Measurements from ENCODE around the gene SLC17A8.
"Not testable (repeated sequence)": the region's sequence is repeated elsewhere in the genome, so short reads cannot be mapped to it uniquely, and the experiment has no call there.

Gene SLC17A8

DNA sequence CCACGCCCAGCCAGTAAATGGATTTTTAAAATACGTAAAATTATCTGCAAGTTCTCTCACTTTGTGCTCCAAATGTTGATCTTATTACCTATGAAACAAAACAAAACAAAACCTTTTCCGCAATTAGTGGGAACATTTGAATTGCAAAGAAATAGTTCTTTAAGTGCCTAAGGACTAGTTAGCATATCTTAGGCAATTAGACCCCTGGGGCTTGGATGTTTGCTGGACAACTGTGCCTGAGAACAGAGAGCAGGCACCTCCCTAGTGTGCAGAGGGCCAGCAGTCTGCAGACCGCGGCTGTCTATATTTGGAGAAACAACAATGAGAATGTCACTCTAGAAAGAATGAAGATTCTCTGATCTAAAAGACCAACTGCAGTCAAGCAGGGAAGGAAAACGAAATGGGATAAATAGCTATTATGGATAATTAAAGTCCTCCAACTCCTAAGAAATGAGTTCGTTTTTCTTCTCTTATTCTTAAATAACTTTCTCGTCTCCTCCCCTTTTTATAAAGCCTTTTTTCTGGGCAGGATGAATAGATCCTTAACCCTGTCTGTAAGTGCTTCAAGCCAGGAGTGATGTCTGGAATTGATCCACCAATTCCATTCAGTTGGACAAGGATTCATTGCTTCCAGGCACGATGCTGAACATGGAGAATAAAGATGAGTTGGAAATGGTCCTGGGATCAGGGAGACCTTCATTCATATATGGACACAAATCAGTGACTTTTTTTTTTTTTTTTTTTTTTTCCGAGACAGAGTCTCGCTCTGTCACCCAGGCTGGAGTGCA is 16.2 kb downstream of the SLC17A8 start:
- no peak for DNase-seq

- no peak for DNase-seq
Observed at GRCh38 chr12:100375038-100375735, 18.3 kb downstream of the SLC17A8 start.

DNA sequence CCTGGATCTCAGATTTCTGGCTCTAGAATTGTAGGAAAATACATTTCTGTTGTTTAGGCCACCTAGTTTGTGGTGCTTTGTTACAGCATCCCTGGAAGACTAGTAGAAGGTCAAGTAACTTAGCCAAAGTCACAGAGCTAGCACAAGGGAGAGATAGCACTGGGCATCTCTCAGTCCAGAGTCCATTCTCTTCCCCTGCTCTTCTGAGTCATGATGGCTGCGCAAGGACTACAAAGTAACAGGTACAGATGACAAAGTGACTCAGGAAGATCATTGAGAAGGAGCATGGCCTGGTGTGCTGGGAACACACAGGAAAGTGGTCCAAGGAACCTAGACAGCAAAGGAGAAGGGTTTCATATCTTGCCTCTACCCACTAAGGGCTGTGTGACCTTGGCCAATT is 19.3 kb downstream of the SLC17A8 start:
- DNase-seq, result no peak

GRCh38 chr12:100381379-100381778 is 24.5 kb downstream of the SLC17A8 start:
- DNase-seq, result no peak

DNA sequence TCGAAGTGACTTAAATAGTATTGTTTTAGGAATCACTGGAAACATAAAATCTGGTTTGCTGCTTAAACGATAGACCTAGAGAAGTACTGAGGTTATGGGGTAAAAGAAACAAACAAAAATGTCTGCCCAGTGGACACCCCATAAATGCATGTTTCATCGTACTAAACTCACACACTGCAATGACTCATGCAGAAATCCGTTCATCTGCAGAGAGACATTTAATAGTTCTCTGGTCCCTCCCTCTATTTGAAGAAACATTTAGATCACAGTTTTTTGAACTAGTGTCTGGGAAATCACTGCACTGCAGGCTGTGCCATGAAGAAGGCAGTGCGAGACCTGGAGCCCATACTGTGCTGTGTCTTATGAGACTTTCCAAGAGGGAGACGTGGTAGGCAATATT is 25.5 kb downstream of the SLC17A8 start:
- DNase-seq, result no peak

DNA sequence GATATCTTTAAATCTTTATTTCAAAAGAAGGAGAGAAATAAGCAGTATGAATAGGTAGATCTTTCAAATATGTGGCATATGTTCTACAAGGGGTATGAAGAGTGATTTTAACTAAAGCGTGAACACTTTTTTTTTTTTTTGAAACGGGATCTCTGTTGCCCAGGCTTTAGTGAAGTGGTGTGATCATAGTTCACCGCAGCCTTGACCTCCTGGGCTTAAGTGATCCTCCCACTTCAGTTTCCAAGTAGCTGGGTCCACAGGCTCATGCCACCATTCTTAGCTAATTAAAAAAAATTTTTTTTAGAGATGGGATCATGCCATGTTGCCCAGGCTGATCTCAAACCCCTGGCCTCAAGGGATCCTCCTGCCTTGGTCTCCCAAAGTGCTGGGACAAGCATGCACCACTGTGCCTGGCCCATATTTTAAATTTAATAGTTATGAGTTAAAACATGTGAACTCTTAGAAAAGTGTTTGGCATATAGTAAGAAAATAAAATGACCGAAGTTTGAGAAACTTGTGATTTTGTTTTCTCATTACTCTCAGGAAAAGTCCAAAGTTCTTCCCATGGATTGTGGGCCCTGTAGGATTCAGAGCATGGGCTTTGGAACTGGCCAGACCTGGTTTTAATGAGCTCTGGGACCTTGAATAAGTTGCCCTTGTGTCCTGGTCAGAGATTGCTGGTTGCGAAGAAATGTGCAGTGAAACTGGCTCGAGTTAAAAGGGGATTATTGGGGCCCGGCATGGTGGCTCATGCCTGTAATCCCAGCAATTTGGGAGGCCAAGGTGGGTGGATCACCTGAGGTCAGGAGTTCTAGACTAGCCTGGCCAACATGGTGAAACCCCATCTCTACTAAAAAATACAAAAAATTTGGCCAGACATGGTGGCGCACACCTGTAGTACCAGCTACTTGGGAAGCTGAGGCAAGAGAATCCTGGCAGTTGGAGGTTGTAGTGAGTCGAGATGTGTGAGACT is 27.0 kb downstream of the SLC17A8 start:
- DNase-seq, result no peak

GRCh38 chr12:100384559-100384935 is 27.7 kb downstream of the SLC17A8 start:
- no peak for DNase-seq

DNA sequence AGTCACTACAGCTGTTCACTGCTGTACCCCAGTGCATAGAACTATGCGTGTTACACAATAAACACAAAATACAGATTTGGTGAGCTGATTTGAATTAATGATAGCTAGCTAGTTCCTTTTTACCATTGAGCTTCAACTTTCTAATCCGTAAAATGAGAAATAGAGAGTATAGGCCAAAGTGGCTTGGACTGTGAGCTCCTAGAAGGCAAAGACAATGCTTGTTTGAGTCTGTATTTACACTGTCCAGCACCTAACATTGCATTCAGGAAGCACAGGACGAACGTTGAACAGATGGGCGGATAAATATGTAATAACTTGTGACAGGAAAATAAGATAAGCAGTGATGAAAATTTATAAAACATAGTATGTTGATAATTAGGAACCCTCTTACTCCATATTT is 31.5 kb downstream of the SLC17A8 start:
- DNase-seq, result no peak

DNA sequence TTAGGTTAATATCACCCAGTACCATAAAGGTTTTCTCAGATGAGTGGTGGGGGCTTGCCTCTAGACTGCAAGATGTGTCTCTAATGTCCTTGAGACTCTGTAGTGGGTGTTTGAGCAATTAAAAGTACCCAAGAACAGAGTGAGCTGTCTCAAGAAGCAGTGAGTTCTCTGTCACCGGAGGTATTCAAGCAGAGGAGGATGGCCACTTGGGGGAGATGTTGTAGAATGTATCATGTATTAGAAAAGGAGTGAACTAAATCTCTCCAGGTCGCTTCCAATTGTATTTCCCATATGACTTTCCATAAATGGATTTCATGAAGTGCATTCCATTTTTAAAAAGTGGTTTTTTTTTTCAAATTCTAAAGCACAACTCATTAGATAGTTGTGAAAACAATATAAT is 35.0 kb downstream of the SLC17A8 start:
- DNase-seq, result no peak

DNA sequence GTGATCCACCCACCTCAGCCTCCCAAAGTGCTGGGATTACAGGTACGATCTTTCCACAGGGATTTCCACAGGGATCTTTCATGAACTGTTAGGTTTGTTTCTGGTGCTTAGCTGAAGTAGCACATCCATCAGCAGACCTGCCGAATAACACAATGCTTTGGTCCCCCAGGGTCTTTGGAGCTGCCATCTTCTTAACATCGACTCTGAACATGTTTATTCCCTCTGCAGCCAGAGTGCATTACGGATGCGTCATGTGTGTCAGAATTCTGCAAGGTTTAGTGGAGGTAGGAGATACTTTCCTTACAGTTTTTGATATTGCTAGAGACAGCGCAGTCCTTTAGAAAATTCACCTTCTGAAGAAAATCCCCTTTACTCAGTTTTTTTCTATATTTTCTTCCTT is 36.3 kb downstream of the SLC17A8 start:
- no peak for DNase-seq

DNA sequence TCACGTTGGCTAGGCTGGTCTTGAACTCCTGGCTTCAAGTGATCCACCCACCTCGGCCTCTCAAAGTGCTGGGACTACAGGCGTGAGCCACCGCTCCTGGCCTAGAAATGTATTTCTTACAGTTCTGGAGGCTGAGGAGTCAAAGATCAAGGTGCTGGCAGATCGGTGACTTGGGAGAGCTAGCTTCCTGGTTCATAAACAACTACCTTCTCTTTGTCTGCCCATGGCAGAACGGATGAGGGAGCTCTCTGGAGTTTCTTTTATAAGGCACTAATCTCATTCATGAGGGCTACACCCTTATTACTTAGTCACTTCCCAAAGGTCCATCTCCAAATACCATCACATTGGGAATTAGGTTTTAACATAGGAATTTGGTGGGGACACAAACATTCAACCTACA is 38.9 kb downstream of the SLC17A8 start:
- no peak for DNase-seq

- no peak for DNase-seq
Observed at GRCh38 chr12:100398307-100398706, 41.4 kb downstream of the SLC17A8 start.

DNA sequence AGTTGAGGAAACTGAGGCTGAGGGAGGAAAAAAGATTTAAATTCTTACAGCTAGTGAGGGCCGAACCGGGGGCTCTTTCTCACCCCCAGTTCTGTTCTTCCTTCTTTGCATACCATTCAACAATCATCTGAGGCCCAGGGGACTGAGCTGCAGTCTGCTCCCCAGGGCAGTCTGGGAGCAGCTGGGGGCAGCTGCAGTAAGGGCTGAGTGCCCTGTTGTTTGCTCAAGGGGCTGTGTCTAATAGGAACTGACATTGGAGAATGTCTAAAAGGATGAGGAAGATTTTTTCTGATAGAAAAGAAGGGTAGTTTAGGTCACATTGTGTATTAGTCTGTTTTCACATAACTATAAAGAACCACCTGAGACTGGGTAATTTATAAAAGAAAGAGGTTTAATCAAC is 42.2 kb downstream of the SLC17A8 start:
- no peak for DNase-seq

GRCh38 chr12:100401660-100402059 is 44.8 kb downstream of the SLC17A8 start:
- DNase-seq, result no peak

GRCh38 chr12:100402763-100403162 is 45.9 kb downstream of the SLC17A8 start:
- DNase-seq, result no peak

GRCh38 chr12:100403446-100403845 is 46.6 kb downstream of the SLC17A8 start:
- no peak for DNase-seq

GRCh38 chr12:100404769-100405407 is 48.0 kb downstream of the SLC17A8 start:
- DNase-seq, result peak; percentile 30

DNA sequence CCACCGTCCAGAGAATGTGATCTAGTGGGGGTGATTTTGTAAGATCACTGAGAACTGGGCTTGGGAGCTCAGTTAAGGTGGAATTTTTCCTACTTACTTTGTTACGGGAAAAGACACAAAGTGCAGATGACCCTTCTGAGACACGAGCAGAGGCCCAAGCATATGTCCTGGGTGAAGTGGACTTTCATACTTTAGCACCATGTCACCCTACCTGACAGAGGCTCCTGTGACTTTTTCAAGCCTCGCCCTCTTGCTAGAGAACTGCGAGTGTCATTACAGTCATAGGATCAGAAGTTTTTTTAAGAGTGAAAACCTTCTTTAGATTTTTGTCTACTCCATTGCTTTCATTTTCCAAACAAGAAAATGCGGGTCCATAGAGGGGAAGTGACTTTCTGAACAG is 56.1 kb downstream of the SLC17A8 start:
- DNase-seq, result no peak

- no peak for DNase-seq
Observed at GRCh38 chr12:100414739-100415138, 57.9 kb downstream of the SLC17A8 start.

DNA sequence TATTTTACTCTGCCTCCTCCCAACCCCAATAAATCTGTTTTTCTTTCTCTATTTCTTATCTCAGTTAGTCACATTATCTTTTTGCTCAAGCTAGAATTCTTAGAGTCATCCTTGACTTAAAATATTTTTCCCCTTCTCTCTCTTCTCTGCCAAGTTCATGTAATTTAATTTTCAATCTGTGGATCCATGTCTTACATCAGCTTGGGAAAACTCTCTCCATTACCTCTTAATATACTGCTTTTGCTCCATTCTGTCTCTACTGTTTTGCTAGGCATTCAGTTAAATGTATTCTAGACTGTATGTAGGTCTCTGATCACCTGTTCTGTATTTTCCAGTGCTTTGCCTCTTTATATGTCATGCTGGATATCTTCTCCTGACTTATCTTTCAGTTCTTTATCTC is 65.8 kb downstream of the SLC17A8 start:
- DNase-seq, result no peak

- DNase-seq, result no peak
Observed at GRCh38 chr12:100426145-100426544, 69.3 kb downstream of the SLC17A8 start.

DNA sequence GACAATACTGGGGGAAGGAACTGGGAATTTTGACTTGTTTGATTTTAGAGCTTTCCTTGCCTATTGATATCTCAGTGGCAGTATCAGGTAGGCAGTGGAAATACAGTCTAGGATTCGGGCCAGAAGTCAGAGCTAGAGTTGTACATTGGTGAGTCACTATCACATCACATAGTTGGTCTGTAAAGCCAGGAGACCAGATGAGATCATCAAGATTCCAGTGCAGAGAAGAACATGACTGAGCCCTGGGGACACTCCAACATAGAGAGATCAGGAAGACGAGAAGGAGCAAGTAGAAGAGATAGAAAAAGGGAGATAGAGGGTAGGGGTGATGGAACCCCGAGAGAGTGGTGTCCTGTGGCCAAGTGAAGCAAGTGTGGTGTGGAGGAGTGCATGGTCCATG is 70.2 kb downstream of the SLC17A8 start:
- DNase-seq, result no peak

GRCh38 chr12:100430251-100430650 is 73.4 kb downstream of the SLC17A8 start:
- DNase-seq, result not testable (repeated sequence)

Data from NCI-H748 treated with DMSO at 0.1 percent for 48 hours (cell line).